ENCODE results near the gene VENTX.
"Not testable (repeated sequence)": the region's sequence is repeated elsewhere in the genome, so short reads cannot be mapped to it uniquely, and the experiment has no call there.

The VENTX gene

DNA sequence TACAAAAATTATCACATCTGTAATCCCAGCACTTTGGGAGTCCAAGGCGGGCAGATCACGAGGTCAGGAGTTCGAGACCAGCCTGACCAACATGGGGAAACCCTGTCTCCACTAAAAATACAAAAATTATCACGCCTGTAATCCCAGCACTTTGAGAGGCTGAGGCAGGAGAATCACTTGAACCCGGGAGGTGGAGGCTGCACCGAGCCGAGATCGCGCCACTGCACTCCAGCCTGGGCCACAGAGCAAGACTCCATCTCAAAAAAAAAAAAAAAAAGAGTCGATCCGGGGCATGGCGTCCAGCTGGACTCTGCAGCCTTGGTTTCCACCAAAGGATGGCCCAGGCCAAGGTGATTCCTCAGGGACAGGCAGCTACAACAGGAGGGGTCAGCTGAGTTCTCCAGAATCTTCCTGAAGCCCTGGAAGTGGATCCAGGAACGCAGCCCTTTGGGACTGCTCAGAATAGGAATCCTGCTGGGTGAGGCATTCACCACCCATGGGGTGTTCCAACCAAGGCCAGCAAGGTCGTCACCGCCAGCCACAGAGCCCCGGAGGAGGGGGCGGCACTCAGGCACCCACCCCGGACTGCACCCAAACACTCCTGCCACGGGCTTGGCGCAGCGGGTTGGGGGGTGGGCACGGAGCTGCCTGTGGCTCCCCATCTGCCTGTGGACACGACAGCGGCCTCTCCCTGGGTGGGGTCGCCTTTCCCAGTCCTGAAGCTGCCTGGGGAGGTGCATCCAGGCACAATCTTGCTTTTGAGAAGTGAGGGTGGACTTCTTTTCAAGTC, 19.7 kb upstream of the VENTX start:
- no peak for DNase-seq

- no peak for DNase-seq
Observed at GRCh38 chr10:133218891-133219290, 18.8 kb upstream of the VENTX start.

DNA sequence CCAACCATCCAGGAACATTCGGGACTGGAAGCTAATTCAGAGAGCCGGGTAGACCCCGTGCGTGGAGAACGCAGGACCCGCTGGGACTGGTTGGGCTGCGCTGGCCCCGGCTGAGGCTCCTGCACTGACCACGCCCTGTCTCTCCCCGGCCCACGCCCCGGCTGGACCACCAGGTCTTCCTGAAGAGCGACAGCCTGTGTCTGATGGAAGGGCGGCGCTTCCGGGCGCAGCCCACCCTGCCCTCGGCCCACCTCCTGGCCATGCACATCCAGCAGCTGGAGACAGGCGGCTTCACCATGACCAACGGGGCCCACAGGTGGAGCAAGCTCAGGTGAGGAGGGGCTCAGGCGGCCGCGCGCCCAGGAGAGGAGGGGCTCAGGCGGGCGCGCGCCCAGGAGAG, 17.9 kb upstream of the VENTX start:
- DNase-seq: no peak

DNA sequence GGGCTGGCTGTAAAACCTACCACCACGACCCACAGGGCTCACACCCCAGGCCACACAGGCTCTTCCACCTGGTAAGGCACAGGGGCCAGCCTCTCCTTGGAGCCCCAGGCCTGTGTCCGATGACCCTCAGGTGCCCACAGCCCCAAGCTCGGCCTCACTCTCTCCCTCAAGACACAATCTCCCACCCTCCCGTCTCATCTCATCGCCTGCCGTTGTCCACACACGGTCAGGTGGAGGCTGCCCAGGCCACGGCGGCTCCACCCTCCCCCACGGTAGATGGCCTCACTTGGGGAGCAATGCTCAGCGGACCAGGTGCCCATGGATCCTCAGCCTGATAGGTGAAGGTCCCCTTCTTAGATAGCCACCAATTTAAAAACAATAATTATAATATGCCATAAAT, 16.3 kb upstream of the VENTX start:
- DNase-seq: no peak

GRCh38 chr10:133221756-133222155, 15.9 kb upstream of the VENTX start:
- DNase-seq: not testable (repeated sequence)

DNA sequence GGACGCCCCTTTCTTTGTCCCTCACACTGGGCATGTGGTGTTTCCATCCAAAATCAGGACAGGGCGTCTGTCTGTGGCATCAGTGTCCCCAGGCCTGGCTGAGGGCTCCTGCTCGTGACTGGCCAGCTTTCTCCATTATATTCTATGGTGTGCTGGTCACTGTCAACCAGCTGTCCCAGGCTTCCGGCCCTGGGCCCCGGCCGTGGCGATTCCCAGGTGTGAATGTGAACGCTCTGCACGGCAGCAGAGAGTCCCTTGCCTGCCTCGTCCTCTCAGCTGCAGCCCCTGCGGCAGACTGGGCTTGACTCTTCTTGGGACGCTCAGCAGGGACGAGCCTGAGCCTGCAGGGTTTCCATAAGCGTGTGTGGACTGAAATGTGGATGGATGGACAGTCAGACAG, 13.6 kb upstream of the VENTX start:
- DNase-seq: no peak

- DNase-seq: no peak
Observed at GRCh38 chr10:133224756-133225372, 12.8 kb upstream of the VENTX start.

GRCh38 chr10:133225707-133226191, 11.9 kb upstream of the VENTX start:
- DNase-seq: no peak

GRCh38 chr10:133226251-133226808, 11.3 kb upstream of the VENTX start:
- no peak for DNase-seq

DNA sequence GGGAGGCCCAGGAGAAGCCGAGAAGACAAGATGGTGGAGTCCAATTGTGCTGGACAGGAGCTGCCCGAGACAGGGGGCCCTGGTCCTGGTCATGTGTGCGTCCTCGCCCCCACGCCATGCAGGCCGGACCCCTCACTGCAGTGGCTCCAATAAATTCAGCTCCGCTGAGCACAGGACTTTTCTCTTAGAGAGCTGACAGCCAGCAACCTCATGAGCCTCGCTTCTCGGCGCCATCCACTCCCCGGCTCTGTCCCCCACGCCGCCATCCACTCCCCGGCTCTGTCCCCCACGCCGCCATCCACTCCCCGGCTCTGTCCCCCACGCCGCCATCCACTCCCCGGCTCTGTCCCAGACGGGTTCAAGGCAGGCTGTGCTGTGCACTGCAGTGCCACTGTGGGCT, 10.4 kb upstream of the VENTX start:
- DNase-seq: no peak

DNA sequence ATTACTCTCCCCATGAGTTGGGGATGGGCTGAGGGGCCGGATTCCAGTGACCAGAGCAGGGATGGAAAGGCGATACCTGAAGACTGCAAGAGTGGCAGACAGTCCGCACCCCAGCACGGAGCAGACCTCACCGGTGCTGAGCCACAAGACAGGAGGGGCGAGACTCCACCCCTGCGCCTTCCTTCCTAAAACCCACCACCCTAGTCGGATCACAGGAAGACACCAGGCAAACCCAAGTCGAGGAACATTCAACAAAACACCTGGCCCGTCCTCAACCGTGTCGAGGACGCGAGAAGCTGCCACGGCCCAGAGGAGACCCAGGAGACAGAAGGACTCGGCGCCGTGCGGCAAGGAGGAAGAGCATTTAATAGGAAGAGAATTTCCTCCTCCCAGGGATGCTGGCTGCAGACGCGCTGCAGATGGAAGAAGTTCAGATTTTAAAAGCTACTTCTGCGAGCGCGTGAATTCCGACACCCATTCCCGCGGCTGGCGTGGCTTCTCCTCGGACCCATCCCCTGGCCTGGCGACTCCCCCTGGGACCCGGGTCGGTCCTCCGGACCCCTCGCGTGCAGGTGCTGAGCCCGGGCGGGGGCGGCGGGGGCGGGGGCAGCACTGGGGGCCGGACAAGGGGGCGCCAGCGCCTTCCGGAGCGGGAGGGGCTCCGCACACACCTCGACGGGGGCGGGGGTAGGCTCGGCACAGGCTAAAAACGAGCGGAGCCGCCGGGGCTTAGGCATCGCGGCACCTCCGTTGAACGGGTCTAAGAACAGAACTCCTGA, 8.2 kb upstream of the VENTX start:
- no peak for DNase-seq

- no peak for DNase-seq
Observed at GRCh38 chr10:133230044-133230361, 7.7 kb upstream of the VENTX start, which contains the start of gene UTF1. UTF1 (plus strand) TSS chr10:133230217; CDS start chr10:133230289, 72 bp downstream.

DNA sequence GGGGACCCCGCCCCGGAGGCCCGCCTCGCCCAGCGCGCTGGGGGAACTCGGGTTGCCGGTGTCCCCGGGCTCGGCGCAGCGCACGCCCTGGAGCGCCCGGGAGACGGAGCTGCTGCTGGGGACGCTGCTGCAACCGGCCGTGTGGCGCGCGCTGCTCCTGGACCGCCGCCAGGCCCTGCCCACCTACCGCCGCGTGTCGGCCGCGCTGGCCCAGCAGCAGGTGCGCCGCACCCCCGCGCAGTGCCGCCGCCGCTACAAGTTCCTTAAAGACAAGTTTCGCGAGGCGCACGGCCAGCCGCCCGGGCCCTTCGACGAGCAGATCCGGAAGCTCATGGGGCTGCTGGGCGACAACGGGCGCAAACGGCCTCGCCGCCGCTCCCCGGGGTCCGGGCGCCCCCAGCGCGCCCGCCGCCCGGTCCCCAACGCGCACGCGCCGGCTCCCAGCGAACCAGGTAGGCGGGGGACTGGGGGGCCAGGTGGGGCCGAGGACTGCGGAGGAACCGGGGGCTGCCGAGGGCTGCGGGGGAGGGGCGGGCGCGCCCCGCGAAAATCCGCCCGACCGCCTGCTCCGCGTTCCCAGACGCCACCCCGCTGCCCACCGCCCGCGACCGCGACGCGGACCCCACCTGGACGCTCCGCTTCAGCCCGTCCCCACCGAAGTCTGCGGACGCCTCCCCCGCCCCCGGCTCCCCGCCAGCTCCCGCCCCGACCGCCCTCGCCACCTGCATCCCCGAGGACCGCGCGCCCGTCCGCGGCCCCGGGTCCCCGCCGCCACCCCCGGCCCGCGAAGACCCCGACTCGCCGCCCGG, 7.1 kb upstream of the VENTX start:
- no peak for DNase-seq

DNA sequence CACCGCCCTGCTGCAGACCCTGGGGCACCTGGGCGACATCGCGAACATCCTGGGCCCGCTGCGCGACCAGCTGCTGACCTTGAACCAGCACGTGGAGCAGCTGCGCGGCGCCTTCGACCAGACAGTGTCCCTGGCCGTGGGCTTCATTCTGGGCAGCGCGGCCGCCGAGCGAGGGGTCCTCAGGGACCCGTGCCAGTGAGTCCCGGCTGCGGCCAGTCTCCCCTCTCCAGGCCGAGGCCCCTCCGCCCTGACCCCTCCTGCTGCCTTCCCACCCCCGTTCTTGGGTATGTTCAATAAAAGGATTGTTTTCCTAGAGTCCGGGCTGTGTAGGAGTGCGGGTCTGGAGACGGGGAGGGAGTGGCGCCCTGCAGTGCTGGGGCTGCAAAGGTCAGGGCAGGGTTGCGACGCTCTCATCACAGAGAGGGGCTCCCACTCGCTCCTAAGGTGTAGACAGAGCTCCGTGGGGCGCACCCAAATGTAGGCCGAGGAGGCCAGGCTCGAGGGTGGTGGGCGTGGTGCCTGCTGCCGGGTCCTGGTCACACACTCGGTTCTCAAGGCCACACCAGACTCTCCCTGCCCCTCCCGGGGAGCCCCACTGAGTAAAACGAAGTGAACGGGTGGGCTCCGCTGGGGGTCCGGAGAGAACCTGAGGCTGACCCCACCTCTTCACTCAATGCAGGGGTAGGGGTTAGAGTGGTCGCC, 6.3 kb upstream of the VENTX start:
- no peak for DNase-seq

DNA sequence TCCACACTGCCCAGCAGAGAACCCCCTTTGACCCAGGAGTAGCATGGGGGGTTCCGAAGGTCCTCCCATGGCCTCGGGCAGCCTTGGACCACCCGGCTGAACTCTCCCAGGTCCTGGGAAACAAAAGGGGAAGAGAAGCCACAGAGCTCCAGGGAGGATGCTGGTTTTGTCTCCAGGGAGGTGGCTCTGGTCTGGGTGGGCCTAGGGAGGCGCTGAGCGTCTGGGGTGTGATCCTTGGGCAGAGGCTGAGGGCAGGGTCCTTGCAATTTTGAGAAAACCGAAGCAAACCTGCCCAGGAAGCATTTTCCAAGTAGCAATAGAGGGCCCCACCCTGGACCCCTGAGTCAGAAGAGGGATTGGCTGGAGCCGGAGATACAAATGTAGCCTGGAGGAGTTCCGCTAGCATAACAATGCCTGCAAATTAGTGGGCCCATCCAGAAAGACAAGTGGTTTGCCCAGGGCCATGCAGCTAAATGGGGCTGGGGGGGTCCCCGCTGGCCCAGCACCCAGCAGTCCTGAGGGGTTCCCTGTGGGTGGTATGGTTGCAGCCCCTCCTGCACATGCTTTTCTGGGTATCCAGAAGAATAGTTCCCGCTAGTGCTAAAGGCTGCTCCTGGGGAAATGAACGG, 5.6 kb upstream of the VENTX start:
- no peak for DNase-seq

- DNase-seq: not testable (repeated sequence)
Observed at GRCh38 chr10:133234796-133235195, 2.9 kb upstream of the VENTX start.

DNA sequence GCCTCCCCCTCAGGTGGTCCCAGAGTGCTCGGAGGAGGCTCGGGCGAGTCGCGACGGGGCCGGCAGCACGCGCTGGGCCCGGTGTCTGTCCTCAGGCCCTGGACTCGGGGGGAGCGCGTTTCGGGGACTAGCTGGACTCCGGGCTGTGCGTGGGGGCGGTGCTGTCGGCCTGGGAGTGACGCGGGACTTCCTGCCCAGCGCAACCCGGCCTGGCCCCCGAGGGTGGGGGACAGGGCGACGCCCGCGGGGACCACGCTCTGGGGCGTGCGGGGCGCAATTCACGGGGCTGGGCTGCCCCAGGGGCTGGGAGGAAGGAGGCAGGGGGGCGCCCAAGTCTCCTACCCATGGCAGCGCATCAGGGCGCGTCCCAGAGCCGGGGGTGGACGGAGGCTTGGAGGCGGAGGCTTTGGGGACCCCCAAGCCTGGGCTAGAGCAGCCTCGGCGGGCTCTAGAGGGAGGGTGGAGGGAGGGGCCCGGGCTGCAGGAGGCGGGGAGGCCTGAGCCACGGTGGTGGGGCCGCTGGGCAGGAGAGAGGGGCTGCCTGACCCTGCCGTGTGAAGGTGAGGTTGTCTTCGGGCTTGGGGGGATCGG, 2.3 kb upstream of the VENTX start:
- no peak for DNase-seq

DNA sequence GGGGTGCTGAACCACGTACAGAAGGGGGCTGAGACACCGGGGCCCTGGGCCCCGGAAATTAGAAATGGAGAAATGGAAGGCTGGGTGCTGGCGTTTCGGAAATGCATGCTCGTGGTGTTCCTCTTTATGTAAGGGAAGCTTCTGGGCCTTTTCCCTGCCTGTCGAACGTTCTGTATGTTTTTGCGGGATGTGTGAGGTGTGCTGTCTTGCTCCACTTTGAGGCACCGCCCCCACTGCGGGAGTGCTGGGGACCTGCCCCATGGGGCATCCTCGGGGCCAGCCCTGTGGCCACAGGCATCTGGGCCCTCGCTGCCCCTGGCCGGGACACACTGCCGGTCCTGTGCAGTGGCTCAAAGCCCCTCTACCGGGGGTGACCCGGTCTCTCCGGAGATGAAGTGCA, 1.7 kb upstream of the VENTX start:
- no peak for DNase-seq

GRCh38 chr10:133236401-133237240, 1.0 kb upstream of the VENTX start:
- no peak for DNase-seq

DNA sequence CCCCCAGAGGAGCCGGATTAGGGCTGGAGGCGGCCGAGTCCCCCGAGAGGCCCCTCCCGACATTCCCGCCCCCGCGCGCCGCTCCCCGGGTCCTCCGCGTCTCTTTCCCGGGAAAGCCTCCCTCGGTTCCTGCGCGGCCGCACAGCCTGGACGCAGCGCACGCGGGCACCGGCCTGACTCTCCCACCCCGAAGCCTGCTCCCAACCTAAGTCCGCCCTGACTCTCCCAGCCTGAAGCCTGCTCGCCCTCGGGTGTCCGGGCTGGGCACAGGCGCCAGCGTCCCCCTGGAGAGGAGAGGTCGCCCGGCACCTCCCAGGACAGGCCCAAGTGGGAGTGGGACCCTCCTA, 441 bp upstream of the VENTX start:
- no peak for DNase-seq
